ENCODE data around the gene MYO1C. TPM values are rescaled to one million over a fixed set of nuclear protein-coding genes. Genes with fewer than 3 reads are reported as not detected.

Gene MYO1C
- total and polyA plus RNA-seq, 9 of the 15 experiments (the other 6 are each of a cell fraction or from before 2014, with no cell fraction given): 0.46 to 32.5 (median 11.6) TPM

DNA sequence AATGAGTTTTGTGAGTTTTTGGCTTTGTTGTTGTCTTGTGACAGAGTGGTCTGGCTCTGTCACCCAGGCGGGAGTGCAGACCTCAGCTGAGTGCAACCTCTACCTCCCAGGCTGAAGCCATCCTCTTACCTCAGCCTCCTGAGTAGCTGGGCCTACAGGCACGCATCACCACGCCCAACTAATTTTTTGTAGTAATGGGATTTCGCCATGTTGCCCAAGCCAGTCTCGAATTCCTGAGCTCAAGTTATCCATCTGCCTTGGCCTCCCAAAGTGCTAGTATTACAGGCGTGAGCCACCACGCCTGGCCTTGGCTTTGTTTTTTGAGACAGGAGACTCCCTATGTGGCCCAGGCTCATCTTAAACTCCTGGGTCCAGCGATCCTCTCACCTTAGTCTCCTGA is 51.6 kb downstream of the MYO1C start:
- no peak for FAIRE-seq
- ChIA-PET CTCF (ENCODE audit: low intra/inter-chr PET ratio) (no interaction called here), POLR2A (no interaction called here)
- H3K36me3 ChIP-seq (ENCODE audit: control insufficient read depth, insufficient read depth, low read length): peaks cover 27% of the 10 kb centered on the region; the same call in 2 of the 3 replicates
- no TSS peak for BruUV-seq (replicated peaks)
- intact Hi-C loops (cut with micrococcal nuclease): no loop called here
- no peaks in the 10 kb centered on the region for H3K9me3 ChIP-seq (replicated peaks; ENCODE audit: control insufficient read depth, insufficient read depth, low read depth, low read length)
- WGBS (ENCODE audit: insufficient coverage, low coverage, missing lambda C conversion rate): 89% methylated on average over 7 of the region's 8 CpGs
- H2AFZ ChIP-seq (ENCODE audit: low read depth, low read length): no peak overlapping the region
- H3K79me2 ChIP-seq (ENCODE audit: control insufficient read depth, insufficient read depth, low read length): peaks cover 60% of the 10 kb centered on the region
- H3K4me2 ChIP-seq (ENCODE audit: insufficient read depth, low read length): no peak overlapping the region
- in situ Hi-C loops (cut with MboI): no loop called here
- H3K27ac ChIP-seq (ENCODE audit: extremely low read depth, low read depth, low read length): no peak overlapping the region; the same call in 2 of the 3 replicates
- H3K4me1 ChIP-seq (replicated peaks in 1 of 2; ENCODE audit: control insufficient read depth in 2 of 2, insufficient read depth in 2 of 2, low read length in 2 of 2): peaks cover 0 to 6% of the 10 kb centered on the region in 2 experiments; a peak in 3 of 5 replicates
- TF ChIP-seq U2AF1 (optimal IDR thresholded peaks at IDR 0.05; ENCODE audit: low read depth, low read length) (no peak), POLR2G (IDR thresholded peaks at IDR 0.05; ENCODE audit: low read depth, low read length) (no peak), ERF (CRISPR knock-in tag; IDR thresholded peaks at IDR 0.05) (no peak), CAMTA2 (CRISPR knock-in tag; conservative IDR thresholded peaks at IDR 0.05) (no peak), BDP1 (IDR thresholded peaks at IDR 0.05; ENCODE audit: insufficient read depth, insufficient read length) (no peak)
- DNase-seq (ENCODE audit: extremely low read depth in 1 of 4, low spot score in 3 of 4): no peak
- no peaks in the 10 kb centered on the region for H3K27me3 ChIP-seq (ENCODE audit: control insufficient read depth in 2 of 2, insufficient read depth in 2 of 2, low read length in 2 of 2)
- H4K20me1 ChIP-seq (replicated peaks; ENCODE audit: control insufficient read depth, insufficient read depth, low read length): no peaks in the 10 kb centered on the region
- no peak overlapping the region for H3K9ac ChIP-seq (ENCODE audit: insufficient read depth in 1 of 2, low read depth in 2 of 2, low read length in 2 of 2)
- no peak for ATAC-seq
- no peaks in the 10 kb centered on the region for H3K9me1 ChIP-seq (ENCODE audit: control insufficient read depth, insufficient read depth, low read length)
- H3K4me3 ChIP-seq: no peak overlapping the region

- POLR2A ChIA-PET: interaction anchor here (0.6 to 2.5 kb wide), 6 partner anchors 12 to 76 kb away, joined by 3 to 10 read pairs (median 4); partner anchors contain the start of gene CRK
- FAIRE-seq (peak; percentile 65), ATAC-seq (peak; percentile 80), DNase-seq (ENCODE audit: extremely low read depth in 1 of 4, low spot score in 3 of 4) (peak in 1 of 4 experiments; percentile 56)
- in situ Hi-C loops (cut with MboI) (no loop called here), intact Hi-C loops (cut with micrococcal nuclease) (no loop called here)
- Histone ChIP-seq H3K4me3 (no peak overlapping the region), H3K9me3 (replicated peaks; ENCODE audit: control insufficient read depth, insufficient read depth, low read depth, low read length) (no peaks in the 10 kb centered on the region), H3K36me3 (ENCODE audit: control insufficient read depth, insufficient read depth, low read length) (peaks cover 40% of the 10 kb centered on the region), H3K9me1 (ENCODE audit: control insufficient read depth, insufficient read depth, low read length) (no peaks in the 10 kb centered on the region), H3K9ac (ENCODE audit: insufficient read depth in 1 of 2, low read depth in 2 of 2, low read length in 2 of 2) (peak overlapping the region in 1 of 2 experiments; percentile 26; a peak in 1 of 4 replicates), H3K27me3 (ENCODE audit: control insufficient read depth in 2 of 2, insufficient read depth in 2 of 2, low read length in 2 of 2) (no peaks in the 10 kb centered on the region), H3K27ac (ENCODE audit: extremely low read depth, low read depth, low read length) (peak overlapping the region; percentile 42; the same call in 1 of the 3 replicates), H3K4me2 (ENCODE audit: insufficient read depth, low read length) (no peak overlapping the region), H2AFZ (ENCODE audit: low read depth, low read length) (no peak overlapping the region), H4K20me1 (replicated peaks; ENCODE audit: control insufficient read depth, insufficient read depth, low read length) (no peaks in the 10 kb centered on the region), H3K79me2 (ENCODE audit: control insufficient read depth, insufficient read depth, low read length) (peaks cover 61% of the 10 kb centered on the region), H3K4me1 (replicated peaks in 1 of 2; ENCODE audit: control insufficient read depth in 2 of 2, insufficient read depth in 2 of 2, low read length in 2 of 2) (peaks cover 0 to 6% of the 10 kb centered on the region in 2 experiments; a peak in 3 of 5 replicates)
- CTCF ChIA-PET (ENCODE audit: low intra/inter-chr PET ratio): no interaction called here
- WGBS (ENCODE audit: insufficient coverage, low coverage, missing lambda C conversion rate): 23% methylated on average over 11 of the region's 11 CpGs
- BruUV-seq (replicated peaks): no TSS peak
- TF ChIP-seq CBX1 (IDR thresholded peaks at IDR 0.05; ENCODE audit: low read depth) (peak; percentile 30; the same call in 1 of the 2 replicates), ZNF263 (CRISPR knock-in tag; IDR thresholded peaks at IDR 0.05; ENCODE audit: borderline replicate concordance) (no peak)
These were observed 53.8 kb downstream of the MYO1C start for GRCh38 chr17:1438593-1439083.
